HG02885 (cell line): Measurements from ENCODE around the gene ANKRD65.
"Not testable (repeated sequence)": the region's sequence is repeated elsewhere in the genome, so short reads cannot be mapped to it uniquely, and the experiment has no call there.

Source experiments
- ATAC-seq: cut with Tn5 transposase; IDR thresholded peaks from one replicate; pipeline ENCODE4 v1.9.1; 2021; ENCODE audit warnings: mild to moderate bottlenecking; ENCODE audit not compliant: unreplicated experiment, poor library complexity

The ANKRD65 gene

DNA sequence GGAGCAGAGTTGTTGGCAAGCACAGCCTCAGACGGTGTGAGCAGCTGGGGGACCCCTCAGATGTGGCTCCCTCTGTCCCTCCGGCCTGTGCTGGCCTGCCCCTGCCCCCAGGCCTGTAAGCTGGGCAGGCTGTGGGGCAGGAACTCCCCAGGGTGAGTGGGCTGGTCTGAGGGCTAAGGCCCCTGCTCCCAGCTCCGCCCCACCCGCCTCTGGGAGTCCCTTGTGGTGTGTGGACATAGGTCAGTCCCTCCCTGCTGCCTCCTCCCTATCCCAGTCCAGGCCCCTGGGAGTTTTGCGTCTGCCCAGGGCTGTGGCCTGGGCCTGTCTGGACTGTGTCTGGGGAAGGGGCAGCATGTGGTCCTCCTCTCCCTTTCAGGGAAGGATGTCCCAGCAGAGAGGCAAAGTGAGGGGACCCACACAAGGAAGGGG lies 10.8 kb upstream of the ANKRD65 start:
- no peak for ATAC-seq

DNA sequence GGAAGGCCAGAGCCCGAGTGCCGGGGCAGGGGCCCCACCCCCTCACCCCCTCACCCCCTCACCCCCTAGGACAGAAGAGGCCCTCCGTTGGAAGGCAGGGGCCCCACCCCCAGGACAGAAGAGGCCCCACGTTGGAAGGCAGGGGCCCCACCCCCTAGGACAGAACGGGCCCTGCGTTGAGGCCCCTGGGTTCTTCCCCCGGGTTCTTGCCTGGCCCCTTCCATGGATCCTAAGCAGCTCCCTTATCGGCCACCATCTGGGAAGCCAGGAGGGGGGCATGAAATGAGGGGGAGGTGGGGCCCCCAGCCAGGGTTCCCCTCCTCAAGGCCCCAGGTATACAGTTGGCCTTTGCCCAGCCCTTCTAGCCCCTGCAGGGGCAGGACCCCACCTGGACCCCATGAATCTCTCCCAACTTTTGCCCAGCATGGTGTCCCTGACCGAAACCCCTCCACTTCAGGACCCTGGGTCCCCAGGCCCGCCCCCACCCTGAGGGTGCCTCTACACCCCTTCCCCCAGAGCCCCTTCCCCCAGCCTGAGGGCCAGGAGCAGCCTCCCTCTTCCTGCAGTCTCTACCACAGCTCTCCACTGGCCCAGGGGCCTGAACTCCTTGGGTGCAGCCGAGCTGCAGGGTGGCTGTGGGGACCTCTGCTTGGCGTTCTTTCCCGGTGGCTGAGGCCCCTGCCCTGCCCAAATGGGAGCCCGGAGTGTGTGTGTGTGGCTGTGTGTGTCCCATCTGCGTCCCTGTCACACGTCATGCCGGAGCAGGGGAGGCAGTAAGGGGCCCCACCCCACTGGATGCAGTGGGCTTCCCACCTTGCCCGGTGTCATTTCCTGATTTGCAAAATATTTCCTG lies 10.1 kb upstream of the ANKRD65 start:
- no peak for ATAC-seq

DNA sequence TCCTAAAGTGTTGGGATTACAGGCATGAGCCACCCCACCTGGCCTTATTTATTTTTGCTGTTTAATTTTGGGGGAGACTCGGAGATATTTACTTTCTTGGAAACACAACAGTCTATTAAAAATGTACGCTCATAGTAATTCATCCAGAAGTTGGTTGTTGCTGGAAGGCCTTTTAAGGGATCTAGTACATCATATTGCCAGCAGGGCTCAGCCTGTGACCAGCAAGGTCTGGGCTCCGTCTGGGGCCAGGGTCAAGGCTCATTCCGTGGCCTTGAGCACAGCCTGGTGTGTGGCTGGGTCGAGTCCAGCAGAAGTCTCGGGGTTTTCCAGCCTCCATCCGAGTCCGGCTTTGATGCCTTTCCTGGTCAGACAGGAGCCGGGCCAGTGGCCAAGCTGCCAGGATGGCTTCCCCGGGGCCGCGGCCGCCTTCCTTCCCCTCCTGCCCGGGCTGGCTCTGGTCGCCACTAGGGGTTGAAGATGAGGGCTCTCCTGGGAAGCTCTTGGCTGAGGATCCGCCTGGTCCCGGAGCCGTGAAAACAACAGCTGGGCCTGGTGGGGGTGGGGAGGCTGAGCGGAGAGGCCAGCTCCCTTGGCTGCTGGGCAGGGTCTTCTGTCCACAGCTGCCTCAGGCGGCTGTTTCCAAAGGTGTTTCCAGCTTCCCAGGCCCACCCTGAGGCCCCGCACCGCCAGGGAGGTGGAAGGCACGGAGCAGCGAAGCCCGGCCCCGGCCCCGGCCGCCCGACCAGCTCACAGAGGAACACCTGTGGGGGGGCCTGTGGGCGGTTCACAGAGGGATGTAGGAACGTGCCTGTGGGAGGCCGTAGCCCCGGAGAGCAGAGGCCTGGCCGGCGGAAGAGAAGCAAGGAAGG lies 9.3 kb upstream of the ANKRD65 start:
- no peak for ATAC-seq

DNA sequence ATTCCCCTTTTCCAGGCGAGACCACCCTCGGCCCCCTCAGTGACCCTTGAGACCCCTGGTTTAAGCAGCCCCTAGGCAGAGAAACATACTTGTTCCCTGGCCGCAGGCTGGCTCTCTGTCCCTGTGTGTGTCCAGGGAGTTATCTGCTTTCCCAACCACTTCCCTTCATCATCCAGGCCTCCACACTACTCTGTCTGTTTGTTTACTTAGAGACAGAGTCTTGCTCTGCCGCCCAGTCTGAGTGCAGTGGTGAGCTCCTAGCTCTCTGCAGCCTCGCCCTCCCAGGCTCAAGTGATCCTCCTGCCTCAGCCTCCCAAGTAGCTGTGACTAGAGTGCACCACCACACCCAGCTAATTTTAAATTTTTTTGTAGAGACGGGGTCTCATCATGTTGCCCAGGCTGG lies 8.6 kb upstream of the ANKRD65 start:
- no peak for ATAC-seq

DNA sequence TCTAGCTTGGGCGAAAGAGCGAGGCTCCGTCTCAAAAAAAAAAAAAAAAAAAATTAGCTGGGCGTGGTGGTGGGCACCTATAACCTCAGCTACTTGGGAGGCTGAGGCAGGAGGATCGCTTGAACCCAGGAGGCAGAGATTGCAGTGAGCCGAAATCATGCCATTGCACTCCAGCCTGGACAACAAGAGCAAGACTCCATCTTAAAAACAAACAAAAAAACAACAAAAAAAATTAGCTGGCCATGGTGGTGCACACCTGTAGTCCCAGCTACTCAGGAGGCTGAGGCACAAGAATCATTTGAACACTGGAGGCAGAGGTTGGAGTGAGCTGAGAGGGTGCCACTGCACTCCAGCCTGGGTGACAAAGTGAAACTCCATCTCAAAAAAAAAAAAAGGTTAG lies 7.9 kb upstream of the ANKRD65 start:
- not testable (repeated sequence) for ATAC-seq

DNA sequence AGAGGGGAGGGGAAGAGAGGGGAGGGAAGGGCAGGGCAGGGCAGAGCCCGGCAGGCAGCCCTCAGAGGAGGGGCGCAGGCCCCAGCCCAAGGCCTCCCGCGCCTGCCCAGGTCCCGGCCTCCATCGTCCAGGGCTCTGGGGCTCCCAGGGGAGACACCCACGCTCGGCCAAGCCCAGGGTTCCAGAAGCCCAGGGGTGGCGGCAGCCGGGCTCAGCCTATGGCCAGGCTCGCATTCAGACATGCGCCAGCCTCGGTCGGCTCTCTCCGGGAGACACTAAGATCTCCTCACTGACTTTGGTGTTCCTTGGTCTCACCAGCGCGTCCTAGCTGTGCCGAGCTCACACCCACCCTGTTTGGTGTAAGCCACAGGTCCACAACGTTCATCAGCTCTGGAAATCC lies 7.1 kb upstream of the ANKRD65 start:
- ATAC-seq: no peak

DNA sequence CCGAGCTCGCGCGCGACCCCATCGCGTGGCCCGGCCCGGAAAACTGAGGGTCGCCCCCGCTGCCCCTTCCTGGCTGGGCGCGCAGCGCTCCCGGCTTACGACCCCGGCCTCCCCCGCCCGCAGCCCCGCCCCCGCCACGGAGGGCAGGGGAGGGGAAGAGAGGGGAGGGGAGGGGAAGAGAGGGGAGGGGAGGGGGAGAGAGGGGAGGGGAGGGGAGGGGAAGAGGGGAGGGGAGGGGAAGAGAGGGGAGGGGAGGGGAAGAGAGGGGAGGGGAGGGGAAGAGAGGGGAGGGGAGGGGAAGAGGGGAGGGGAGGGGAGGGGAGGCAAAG lies 6.7 kb upstream of the ANKRD65 start:
- ATAC-seq: no peak

DNA sequence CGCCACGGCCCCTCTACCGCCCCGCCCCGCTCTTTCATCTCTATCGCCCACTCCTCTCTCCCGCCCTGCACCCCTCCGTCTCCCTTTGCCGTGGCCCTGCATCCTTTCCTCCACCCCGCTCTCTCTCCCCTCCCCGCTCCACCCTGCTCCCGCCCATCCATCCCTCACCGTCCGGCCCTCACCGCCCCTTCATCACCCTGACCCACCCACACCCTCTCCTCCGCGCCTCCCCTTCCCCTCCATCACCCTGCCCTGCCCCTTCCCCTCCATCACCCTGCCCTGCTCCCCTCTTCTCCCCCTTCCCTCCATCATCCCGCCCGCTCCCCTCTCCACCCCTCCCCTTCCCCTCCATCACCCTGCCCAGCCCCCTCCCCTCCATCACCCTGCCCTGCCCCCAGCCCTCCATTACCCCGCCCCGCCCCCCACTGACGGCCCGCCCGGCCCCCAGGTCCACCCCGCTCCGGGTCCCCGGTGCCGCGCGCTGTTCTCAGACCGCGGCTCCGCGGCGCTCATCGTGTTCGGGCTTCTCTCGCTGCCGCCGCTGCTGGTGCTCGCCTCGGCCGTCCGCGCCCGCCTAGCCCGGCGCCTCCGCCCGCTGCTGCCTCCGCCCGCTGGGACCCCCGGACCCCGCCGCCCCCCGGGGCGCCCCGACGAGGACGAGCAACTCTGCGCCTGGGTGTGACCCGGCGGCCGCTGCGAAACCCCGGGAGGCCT lies 6.2 kb upstream of the ANKRD65 start:
- ATAC-seq: no peak

DNA sequence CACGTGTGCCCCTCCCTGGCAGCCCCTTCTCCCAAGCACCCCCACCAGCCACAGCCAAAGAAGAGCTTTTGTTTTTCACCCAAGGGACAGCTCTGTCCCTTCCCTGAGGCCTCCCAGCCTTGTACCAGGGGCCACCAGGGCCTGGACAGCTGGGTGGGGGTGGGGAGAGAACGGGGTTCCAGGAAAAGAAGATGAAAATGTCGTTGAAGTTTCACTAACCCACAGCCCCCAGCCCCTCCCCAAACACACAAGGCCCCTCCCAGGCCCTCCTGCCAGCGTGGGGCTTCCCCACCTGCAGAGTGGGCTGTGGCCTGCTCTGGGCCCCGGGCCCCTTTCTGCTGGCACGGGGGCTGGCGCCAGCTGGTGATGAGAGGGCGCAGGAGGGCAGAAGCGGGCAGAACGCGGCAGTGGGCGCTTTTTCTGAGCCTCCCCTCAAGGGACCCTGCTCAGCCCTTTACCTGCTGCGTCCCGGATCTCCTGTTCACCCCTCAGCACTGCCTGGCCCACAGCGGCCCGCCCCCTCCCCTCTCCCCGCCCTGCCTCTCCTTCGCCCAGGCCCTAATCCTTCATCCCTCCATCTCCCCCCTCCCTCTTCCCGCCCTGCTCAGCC lies 5.5 kb upstream of the ANKRD65 start:
- ATAC-seq: no peak

DNA sequence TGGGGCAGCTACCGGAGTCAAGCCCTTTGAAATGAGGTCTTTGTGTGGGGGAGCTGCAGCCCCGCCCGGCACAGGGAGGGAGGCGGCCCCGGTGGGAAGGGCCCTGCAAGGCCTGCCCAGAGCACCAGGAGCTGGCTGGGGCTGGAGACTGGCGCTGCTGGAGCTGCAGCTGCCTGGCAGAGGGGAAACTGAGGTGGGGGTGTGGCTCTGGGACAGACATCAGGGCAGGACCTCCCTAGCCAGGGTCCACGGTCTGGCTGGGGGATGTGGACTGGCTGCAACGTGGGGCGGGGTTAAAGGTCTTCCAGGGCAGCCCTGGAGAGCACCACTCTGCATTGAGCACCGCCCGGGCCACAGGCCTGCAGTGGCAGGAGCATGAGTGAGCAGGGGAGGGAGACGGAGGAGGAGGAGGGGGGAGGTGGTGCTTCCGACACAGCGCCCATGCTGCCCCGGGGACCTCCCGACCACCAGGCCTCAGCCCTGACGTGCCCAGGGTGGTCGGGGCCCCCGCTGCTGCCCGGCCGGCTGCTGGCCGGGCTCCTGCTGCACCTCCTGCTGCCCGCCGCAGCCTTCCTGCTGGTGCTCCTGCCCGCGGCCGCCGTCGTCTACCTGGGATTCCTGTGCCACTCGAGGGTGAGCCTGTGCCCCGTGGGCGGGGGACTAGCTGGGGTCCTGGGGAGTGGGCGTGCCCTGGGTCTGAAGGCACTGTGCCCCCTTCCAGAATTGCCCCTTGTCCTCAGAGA lies 4.8 kb upstream of the ANKRD65 start:
- no peak for ATAC-seq

DNA sequence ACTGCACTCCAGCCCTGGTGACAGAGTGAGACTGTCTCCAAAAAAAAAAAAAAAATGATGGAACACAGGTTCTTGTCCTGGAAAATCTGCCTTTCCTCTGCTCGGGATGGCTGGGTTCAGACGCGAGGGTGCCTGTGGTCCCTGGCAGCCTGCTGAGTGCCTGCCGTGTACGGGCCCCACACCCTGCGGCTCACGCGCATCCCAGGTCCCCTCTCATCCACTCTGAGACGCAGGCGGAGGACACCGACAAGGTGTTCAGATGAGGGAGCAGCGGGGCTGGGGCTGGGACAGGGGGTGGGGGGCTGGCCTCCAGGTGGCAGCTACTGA lies 4.3 kb upstream of the ANKRD65 start:
- ATAC-seq: no peak

DNA sequence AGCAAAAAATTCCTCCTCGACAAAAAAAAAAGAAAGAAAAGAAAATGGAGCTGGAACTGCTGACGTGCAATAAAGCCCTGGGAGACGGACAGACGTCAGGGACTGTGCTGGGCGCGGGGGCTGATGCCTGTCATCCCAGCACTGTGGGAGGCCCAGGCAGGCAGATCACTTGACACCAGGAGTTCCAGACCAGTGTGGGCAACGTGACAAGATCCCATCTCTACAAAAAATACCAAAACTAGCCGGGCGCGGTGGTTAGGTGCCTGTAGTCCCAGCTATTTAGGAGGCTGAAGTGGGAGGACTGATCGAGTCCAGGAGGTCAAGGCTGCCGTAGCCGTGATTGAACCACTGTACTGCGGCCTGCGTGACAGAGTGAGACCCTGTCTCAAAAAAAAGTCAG lies 3.6 kb upstream of the ANKRD65 start:
- no peak for ATAC-seq

DNA sequence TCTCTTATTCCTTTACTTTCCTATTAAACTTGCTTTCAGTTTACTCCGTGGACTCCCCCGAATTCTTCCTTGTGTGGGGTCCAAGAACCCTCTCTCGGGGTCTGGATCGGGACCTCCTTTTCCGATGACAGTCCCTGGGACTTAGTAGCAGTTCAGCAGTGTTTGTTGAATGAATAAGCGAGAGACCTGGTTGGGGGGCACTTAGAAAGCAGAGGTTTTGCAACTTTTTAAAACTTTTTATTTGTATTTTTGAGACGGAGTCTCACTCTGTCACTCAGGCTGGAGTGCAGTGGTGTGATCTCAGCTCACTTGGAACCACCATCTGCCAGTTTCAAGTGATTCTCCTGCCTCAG lies 2.1 kb upstream of the ANKRD65 start:
- ATAC-seq: no peak

DNA sequence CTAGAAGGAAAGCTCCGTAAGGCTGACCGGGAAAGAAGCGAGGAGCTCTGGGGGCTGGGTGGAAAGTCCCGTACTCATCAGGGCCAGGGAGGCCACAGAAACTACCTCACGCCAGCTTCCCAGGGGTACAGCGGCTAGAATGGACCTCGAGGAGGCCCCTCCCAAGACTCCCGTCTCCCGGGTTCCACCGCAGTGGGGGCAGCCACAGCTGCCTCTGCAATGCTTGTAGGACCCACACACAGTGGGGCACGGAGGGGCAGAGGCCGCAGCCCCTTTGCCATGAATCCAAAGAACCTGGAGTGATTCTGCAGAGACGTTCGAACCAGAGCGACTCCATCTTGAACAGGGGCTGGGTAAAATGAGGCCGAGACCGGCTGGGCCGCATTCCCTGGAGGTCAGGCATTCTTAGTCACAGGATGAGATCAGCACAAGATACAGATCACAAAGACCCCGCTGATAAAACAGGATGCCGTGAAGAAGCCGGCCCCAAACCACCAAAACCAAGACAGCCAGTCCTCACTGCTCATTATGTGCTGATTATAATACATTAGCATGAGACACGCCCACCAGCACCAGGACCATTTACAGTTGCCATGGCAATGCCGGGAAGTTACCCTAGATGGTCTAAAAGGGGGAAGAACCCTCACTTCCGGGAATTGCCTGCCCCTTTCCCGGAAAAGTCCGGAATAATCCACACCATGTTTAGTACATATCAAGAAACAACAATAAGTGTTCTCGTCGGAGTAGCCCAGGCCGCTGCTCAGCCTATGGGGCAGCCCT lies 1.6 kb upstream of the ANKRD65 start:
- no peak for ATAC-seq

DNA sequence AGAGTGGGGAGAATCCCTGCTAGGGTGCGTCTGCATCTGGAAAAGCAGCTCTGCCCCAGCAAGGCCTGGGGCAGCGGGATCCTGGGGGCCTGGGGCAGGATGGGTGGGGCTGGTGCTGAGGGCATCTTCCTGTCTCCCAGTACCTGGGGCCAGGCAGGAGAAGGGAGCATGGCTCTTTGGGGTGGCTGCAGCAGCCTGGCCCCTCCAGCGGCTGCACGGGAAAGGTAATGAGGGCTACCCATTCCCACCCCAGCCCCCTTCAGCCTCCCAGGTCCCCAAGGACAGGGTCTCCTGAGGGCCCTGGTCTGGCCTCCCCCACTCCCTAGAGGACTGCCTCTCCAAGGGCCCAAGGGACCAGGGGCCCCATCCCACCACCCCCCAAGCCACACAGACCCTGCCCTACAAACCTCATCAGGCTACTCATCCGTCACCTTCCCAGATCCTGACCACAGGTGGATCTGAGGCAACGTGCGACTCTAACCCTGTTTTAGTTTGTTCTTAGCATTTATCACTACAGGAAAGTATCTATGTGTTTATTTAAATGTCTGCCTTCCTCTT lies 910 bp upstream of the ANKRD65 start:
- ATAC-seq: no peak

DNA sequence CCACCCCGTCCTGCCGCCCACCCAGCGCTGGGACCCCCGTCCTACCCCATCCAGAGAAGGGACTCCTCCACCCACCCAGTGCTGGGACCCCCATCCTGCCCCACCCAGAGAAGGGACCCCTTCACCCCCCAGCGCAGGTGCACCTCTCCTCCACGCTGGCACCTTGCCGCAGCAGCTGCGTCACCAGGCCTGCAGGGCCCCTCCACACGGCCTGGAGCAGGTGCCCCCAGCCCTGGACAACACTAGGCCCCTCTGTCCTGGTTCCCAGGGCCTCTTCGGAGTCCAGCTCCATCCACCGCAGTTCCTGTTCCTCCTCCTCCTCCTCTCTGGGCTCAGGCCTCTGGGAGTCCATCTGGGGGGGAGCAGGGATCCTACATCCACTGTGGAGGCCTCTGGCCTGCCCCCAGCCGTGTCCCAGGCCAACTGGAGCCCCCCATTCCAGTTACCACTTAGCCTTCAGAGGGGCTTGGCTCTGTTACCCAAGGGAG lies 378 bp downstream of the ANKRD65 start:
- no peak for ATAC-seq

DNA sequence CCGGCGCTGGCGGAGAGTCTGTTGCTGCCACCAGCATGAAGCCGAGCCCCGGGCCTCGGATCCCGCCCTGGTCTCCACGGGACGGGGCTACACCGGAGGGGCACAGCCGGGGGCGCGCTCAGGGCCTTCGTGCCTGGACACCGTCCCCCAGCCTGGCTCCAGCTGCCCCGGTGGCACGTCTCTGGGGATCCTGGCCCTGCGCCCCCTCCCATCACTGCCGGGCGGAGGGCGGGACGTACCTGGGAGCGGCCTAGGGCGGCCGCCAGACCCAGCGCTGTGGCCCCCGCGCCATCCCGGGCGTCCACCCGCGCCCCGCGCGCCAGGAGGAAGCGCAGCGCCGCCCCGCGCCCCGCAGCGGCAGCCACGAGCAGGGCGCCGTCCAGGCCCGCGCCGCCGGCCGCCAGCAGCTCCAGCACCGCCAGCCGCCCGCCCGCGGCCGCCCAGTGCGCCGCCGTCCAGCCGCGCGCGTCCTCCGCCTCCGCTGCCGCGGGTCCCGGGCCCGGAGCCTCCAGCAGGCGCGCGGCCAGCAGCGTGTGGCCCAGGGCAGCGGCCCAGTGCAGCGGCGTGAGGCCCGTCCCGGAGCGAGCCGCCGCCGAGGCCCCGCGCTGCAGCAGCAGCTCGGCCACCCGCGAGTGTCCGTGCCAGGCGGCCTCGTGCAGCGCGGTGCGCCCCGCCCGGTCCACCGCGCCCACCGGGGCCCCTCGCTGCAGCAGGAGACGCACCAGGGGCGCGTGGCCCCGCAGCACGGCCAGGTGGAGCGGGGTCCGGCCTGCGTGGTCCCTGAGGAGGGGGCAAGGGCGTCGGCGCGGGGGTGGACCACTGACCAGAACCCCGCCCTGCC lies 1.0 kb downstream of the ANKRD65 start:
- ATAC-seq: no peak

DNA sequence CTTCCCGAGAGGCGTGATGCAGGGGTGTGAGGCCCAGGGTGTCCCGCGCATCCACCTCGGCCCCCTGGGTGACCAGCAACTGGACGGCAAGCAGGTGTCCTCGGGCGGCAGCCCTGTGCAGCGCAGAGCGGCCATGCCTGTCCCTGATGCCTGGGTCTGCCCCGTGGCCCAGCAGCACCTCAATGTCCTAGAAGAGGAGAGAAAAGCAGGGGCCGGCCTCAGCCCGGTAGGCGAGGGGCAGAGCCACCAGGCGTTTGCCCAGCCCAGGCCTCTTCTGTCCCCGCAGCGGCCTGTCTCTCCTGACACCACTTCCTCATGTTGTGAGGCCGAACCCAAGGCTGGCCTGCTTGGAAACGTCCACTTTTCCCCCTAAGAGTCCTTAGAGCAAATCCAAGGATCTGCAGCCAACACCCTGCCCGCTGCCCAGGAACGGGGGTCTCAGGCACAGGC lies 1.7 kb downstream of the ANKRD65 start:
- ATAC-seq: no peak
